Activated CD8-positive, alpha-beta T cell treated with anti-CD3 and anti-CD28 coated beads for 36 hours (primary cell): ENCODE data around the gene ATXN7L1. TPM values are rescaled to one million over a fixed set of nuclear protein-coding genes. Genes with fewer than 3 reads are reported as not detected.

Experiments used
- ATAC-seq: fragments of 200-7000 bp; cut with Tn5 transposase; one replicate; pipeline ENCODE4 v1.10.0; 2021; ENCODE audit warnings: mild to moderate bottlenecking, moderate library complexity
- CTCF ChIA-PET: fragments of 350-600 bp; sonication (Branson Sonifier 250); formaldehyde crosslinking; loops from one replicate; lab custom pipeline; 2021; ENCODE audit warnings: antibody characterized with exemption; lab: Charles Lee
- POLR2A ChIA-PET: fragments of 350-600 bp; sonication (Branson Sonifier 250); formaldehyde crosslinking; loops from one replicate; lab custom pipeline; 2021; ENCODE audit warnings: antibody characterized with exemption; lab: Charles Lee
- DNase-seq: peaks from one replicate; pipeline ENCODE4 v3.0.0-alpha.2; 2020
- H3K27ac Mint-ChIP-seq: one replicate; pipeline ENCODE4 v1.8.0; 2021; ENCODE audit warnings: mild to moderate bottlenecking, mixed read lengths
- H3K27me3 Mint-ChIP-seq: one replicate; pipeline ENCODE4 v1.8.0; 2021; ENCODE audit warnings: mixed read lengths
- H3K36me3 Mint-ChIP-seq: one replicate; pipeline ENCODE4 v1.8.0; 2021; ENCODE audit warnings: low read depth, mixed read lengths
- H3K4me1 Mint-ChIP-seq: one replicate; pipeline ENCODE4 v1.8.0; 2021; ENCODE audit warnings: low read depth, mixed read lengths
- H3K4me3 Mint-ChIP-seq: one replicate; pipeline ENCODE4 v1.8.0; 2021; ENCODE audit warnings: mild to moderate bottlenecking, moderate library complexity, mixed read lengths
- H3K9me3 Mint-ChIP-seq: one replicate; pipeline ENCODE4 v1.8.0; 2021; ENCODE audit warnings: mixed read lengths
- CTCF ChIP-seq: fragments of 200-600 bp; IDR thresholded peaks from one replicate; pipeline ENCODE4 v1.8.0; 2022; ENCODE audit warnings: antibody characterized with exemption, mild to moderate bottlenecking
- intact Hi-C: fragments of 100-400 bp; cut with micrococcal nuclease; formaldehyde crosslinking; loops from one replicate; pipeline ENCODE4 v1.10.0; 2022
- total RNA-seq, 2 experiments: library from RNA; stranded (reverse); gene quantifications; one replicate each; pipeline ENCODE4 v1.2.3, GENCODE V29; 2021

ATXN7L1 gene
- total RNA-seq, 2 experiments from 2014 or later: 4.8 to 5.3 TPM

- no peak overlapping the region for H3K27ac Mint-ChIP-seq
- peaks cover 13% of the 10 kb centered on the region for H3K9me3 Mint-ChIP-seq
- H3K36me3 Mint-ChIP-seq: peaks cover 17% of the 10 kb centered on the region
- DNase-seq: no peak
- no peak for ATAC-seq
- H3K4me3 Mint-ChIP-seq: no peak overlapping the region
- POLR2A ChIA-PET: no interaction called here
- no peaks in the 10 kb centered on the region for H3K27me3 Mint-ChIP-seq
- CTCF ChIA-PET: interaction anchor here (1.0 kb wide), 1 partner anchor 51 kb away, joined by 7 read pairs; no protein-coding TSS in a partner anchor
- no peak for TF ChIP-seq CTCF
- intact Hi-C loops: no loop called here
- H3K4me1 Mint-ChIP-seq: peaks cover 15% of the 10 kb centered on the region
Observed at GRCh38 chr7:105707381-105707780, 169.0 kb downstream of the ATXN7L1 start.

- CTCF ChIA-PET: no interaction called here
Observed at GRCh38 chr7:105705427-105705826, 171.0 kb downstream of the ATXN7L1 start.

GRCh38 chr7:105703207-105703930 is 173.0 kb downstream of the ATXN7L1 start:
- ChIA-PET POLR2A (no interaction called here), CTCF (no interaction called here)
- TF ChIP-seq CTCF: no peak
- Mint-ChIP-seq H3K36me3 (no peaks in the 10 kb centered on the region), H3K27me3 (no peaks in the 10 kb centered on the region), H3K9me3 (no peaks in the 10 kb centered on the region), H3K4me3 (no peak overlapping the region), H3K4me1 (peaks cover 12% of the 10 kb centered on the region), H3K27ac (no peak overlapping the region)
- no peak for ATAC-seq
- DNase-seq: no peak
- intact Hi-C loops: no loop called here

More at GRCh38 chr7:105705427-105705826, 171.0 kb downstream of the ATXN7L1 start:
- Mint-ChIP-seq H3K9me3 (peaks cover 3% of the 10 kb centered on the region), H3K4me1 (peaks cover 15% of the 10 kb centered on the region), H3K36me3 (peaks cover 3% of the 10 kb centered on the region), H3K27ac (no peak overlapping the region), H3K4me3 (no peak overlapping the region), H3K27me3 (no peaks in the 10 kb centered on the region)
- POLR2A ChIA-PET: no interaction called here
- ATAC-seq (no peak), DNase-seq (no peak)
- intact Hi-C loops: no loop called here
- no peak for TF ChIP-seq CTCF

GRCh38 chr7:105699568-105700236 is 176.7 kb downstream of the ATXN7L1 start:
- no peak for DNase-seq
- Mint-ChIP-seq H3K27me3 (no peaks in the 10 kb centered on the region), H3K4me1 (no peaks in the 10 kb centered on the region), H3K9me3 (peaks cover 6% of the 10 kb centered on the region), H3K27ac (no peak overlapping the region), H3K4me3 (no peak overlapping the region), H3K36me3 (no peaks in the 10 kb centered on the region)
- CTCF ChIA-PET: interaction anchor here (1.1 to 1.4 kb wide), 2 partner anchors 11 to 47 kb away, joined by 4 read pairs; no protein-coding TSS in a partner anchor
- intact Hi-C loops: no loop called here
- POLR2A ChIA-PET: no interaction called here
- ATAC-seq: no peak
- TF ChIP-seq CTCF: no peak

- no peak overlapping the region for H3K27ac Mint-ChIP-seq
- TF ChIP-seq CTCF: no peak
- ATAC-seq (no peak), DNase-seq (no peak)
- H3K4me1 Mint-ChIP-seq: peaks cover 3% of the 10 kb centered on the region
- ChIA-PET POLR2A (interaction anchor here (1.5 kb wide), 1 partner anchor 9 kb away, joined by 3 read pairs; no protein-coding TSS in a partner anchor), CTCF (interaction anchor here (1.2 kb wide), 1 partner anchor 42 kb away, joined by 3 read pairs; no protein-coding TSS in a partner anchor)
- H3K4me3 Mint-ChIP-seq: no peak overlapping the region
- H3K27me3 Mint-ChIP-seq: no peaks in the 10 kb centered on the region
- H3K9me3 Mint-ChIP-seq: peaks cover 6% of the 10 kb centered on the region
- intact Hi-C loops: no loop called here
- H3K36me3 Mint-ChIP-seq: no peaks in the 10 kb centered on the region
Observed at GRCh38 chr7:105698531-105698930, 177.9 kb downstream of the ATXN7L1 start.
